GF-D8 (cell line): ENCODE data around the gene VAMP3.
"Not testable (repeated sequence)": the region's sequence is repeated elsewhere in the genome, so short reads cannot be mapped to it uniquely, and the experiment has no call there.

ENCODE experiments used
- DNase-seq: peaks from one replicate; lab custom pipeline; 2025; lab: John Stamatoyannopoulos, UW

VAMP3 gene

GRCh38 chr1:7768583-7768982 is 2.5 kb upstream of the VAMP3 start:
- DNase-seq: no peak

DNA sequence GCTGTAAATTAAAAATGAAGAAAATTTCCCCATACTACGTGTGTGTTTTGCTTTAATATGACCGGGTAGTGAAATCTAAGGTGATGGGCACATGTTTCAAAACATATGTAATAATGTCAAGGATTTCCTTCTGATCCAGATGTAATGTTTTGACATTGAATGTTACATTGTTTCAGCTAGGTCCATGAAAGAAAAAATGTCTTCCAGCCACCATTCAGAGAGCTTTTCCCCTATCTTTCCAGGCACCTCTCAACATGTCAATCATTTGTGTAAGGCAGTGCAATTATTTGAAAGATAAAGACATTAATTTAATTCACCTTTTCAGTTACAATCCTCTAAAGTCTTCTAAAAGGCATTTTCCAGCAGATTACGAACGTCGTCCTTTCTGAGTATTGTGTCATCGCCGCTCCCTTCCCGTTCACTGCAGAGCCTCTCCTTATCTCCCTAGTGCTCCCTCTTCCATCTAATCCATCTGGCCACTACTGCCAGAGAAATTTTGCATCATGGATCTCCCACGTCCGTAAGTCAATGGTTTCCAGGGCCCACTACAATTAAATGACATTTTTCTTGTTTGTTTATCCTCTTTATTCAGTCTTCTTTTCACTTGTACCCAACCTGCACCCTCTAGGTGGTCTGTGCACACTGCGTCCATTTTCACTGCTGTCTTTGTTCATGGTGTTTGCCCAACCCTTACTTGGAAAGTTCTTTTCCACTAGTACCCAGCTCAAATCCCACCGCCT is 1.3 kb upstream of the VAMP3 start:
- no peak for DNase-seq

DNA sequence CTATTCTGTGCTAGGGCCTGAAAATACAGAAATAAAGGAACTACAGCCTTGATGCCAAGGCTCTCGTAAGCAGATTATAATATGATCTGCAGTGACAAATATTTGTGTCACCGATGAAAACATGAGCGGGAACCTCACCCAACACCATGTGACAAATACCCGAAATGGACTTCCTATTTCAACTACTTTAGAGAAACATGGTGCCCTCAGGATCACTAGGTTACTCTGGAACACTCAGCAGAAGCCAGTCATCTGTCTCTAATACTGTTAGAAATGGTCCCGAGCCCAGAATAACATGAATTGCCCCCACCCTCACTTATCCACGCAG is 463 bp upstream of the VAMP3 start:
- no peak for DNase-seq

DNA sequence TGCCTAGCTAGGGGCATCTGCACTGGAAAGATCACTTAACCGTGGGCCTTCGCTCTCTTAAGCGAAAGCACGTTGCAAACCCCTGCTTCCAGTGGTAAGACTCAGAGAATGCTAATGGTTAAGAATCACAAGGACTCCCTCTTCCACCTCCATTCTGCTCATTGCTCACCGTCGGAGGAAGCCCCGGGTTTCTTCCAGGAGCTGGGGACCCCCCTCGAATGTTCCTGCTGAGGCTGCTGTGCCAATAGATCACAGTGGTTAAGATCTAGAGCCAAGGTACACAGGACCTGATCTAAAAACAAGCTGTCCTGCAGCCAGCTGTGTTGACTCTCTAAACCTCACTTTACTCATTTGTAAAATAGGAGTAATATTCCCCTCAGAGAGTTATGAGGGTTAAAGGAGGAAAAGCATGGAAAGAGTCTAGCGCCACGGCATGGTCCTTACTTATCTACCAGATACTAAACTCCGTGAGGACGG is 765 bp downstream of the VAMP3 start:
- DNase-seq: peak; percentile 5

DNA sequence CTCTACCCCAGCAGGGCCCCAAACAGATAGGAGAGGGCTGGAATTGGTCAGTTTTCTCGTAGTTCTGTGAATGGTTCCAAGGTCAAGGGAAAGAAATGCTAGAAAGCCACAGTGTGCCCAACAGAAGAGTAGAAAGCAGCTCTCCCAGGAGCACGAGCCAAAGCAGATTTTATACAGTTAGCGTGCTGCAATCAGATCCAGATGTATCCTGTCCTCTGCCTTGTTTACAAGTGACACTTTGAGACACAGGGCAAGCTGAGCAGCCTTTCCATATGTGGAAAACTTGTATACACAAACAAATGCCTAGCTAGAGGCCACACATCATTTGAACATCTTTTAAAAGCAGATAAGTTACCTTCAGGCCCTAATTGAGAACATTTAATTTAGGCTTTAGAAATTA is 6.5 kb downstream of the VAMP3 start:
- DNase-seq: no peak

DNA sequence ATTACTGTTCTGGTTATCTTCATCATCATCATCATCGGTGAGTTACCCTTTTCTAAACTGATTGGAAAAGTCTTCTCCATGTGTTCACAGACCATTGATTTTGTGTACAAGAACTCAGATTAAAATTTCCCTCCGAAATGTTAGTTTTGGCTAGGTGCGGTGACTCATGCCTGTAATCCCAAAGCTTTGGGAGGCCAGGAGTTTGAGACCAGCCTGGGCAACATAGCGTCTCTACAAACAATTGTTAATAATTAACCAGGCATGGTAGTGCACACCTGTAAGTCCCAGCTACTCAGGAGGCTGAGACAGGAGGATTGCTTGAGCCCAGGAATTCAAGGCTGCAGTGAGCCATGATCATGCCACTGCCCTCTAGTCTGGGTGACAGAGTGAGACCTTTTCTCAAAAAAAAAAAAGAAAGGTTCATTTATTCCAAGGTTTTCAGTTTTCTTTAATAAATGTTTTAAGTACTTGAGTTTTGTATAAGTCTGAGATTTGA is 7.1 kb downstream of the VAMP3 start:
- DNase-seq: no peak

GRCh38 chr1:7780976-7781375 is 9.9 kb downstream of the VAMP3 start:
- no peak for DNase-seq

DNA sequence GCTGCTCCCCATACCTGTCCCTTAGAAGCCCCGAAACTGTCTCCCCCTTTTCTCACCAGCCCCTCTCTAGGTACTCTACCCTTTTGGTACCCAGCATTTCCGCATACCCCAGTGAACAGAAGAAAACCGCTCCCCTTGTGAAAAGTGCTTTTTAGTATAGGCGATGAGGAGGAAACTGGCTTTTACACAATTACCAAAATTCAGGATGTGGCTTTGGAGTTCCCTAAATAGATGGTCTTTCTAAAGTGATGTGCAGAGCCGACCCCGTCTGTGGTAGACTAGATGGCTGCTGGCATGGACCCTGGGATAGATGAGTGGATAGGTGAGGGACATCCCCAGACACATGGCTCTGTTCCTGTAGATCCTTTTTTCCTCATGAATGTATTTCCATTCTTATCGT is 10.4 kb downstream of the VAMP3 start:
- peak; percentile 58 for DNase-seq

GRCh38 chr1:7781923-7782495 is 10.9 kb downstream of the VAMP3 start:
- DNase-seq: no peak

DNA sequence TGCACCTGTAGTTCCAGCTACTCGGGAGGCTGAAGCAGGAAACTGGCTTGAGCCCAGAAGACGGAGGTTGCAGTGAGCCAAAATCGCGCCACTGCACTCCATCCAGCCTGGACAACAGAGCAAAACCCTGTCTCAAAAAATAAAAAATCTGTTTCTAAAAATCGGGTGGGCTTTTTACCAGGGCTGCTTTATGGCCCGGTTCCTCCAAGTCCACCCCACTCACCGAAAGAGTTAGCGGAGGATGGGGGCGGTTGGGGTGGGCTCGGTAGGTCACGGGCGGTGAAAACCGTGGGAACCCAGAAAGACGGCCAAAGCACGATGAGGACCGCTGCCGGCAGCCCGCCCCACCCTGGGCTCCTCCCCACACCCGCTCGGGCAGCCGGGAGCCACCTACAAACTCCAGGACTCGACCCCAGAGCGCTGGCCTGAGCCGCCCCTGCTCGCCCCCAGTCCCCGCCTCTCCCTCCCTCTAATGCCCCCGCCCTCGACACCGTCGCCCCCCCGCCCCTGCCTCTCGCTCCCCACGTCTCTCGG is 12.1 kb downstream of the VAMP3 start:
- DNase-seq: peak; percentile 7

- peak; percentile 89 for DNase-seq
Measured at GRCh38 chr1:7783826-7784491, 12.9 kb downstream of the VAMP3 start, which contains the start of gene PER3. Gene PER3 (plus strand): TSS chr1:7784291. CDS start chr1:7784878, 587 bp downstream.

GRCh38 chr1:7784492-7785071 is 13.5 kb downstream of the VAMP3 start:
- no peak for DNase-seq

GRCh38 chr1:7785108-7785507 is 14.0 kb downstream of the VAMP3 start:
- no peak for DNase-seq

DNA sequence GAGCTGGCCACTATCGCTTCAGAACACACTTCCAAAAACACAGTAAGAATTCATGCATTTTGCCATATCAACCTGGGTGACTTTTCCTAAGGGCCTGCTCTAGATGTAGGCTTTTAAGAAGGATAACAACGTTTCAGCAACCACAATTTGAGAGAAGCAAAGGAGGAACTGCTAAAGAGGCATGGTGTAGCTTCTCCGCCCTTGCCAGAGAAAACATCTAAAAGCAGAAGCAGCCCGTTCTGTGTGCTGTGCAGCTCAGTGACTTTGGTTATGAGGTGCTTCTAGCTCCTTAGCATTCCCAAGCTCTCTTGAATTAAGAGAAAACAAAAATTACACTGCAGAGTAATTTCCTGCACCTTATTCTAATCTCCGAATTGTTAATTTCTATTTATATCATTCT is 15.7 kb downstream of the VAMP3 start:
- no peak for DNase-seq

GRCh38 chr1:7789828-7790227 is 18.7 kb downstream of the VAMP3 start:
- no peak for DNase-seq

- not testable (repeated sequence) for DNase-seq
Measured at GRCh38 chr1:7791027-7791426, 19.9 kb downstream of the VAMP3 start.

- no peak for DNase-seq
Measured at GRCh38 chr1:7795406-7795805, 24.3 kb downstream of the VAMP3 start.

GRCh38 chr1:7805460-7805859 is 34.4 kb downstream of the VAMP3 start:
- DNase-seq: no peak

GRCh38 chr1:7808253-7808844 is 37.3 kb downstream of the VAMP3 start:
- DNase-seq: peak; percentile 47

DNA sequence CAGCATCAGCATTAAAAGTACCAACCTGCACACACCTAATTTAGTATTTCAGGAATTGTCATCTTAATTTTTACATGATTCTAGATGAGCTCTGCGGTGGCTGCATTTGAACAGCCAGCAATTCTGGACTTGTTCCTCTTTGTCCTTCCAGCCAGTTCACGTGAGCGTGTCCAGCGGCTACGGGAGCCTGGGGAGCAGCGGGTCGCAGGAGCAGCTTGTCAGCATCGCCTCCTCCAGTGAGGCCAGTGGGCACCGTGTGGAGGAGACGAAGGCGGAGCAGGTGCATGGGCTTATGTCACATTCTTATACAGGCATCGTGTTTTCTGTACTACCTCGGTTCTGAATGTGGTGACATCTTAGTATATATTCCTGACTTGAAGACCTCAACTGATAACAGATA is 38.6 kb downstream of the VAMP3 start:
- DNase-seq: no peak

- DNase-seq: no peak
Measured at GRCh38 chr1:7810395-7810794, 39.3 kb downstream of the VAMP3 start.

DNA sequence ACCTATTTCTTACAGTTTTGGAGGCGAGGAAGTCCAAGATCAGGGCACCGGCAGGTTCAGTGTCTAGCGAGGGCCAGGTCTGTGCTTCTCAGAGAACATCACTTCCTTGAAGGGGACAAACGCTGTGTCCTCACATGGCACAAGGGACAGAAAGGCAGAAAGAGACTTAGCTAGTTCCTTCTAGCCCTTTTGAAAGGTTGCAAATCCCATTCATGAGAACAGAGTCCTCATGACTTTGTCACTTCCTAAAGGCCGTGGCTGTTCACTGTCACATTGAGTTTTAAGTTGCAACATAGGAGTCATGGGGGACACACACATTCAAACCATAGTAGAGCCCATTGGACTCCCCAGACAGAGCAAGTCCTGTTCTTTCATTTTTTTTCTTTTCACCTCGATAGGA is 40.4 kb downstream of the VAMP3 start:
- DNase-seq: no peak
